Measurements from ENCODE around the gene LDAF1.
"Not testable (repeated sequence)": the region's sequence is repeated elsewhere in the genome, so short reads cannot be mapped to it uniquely, and the experiment has no call there.

Gene LDAF1

DNA sequence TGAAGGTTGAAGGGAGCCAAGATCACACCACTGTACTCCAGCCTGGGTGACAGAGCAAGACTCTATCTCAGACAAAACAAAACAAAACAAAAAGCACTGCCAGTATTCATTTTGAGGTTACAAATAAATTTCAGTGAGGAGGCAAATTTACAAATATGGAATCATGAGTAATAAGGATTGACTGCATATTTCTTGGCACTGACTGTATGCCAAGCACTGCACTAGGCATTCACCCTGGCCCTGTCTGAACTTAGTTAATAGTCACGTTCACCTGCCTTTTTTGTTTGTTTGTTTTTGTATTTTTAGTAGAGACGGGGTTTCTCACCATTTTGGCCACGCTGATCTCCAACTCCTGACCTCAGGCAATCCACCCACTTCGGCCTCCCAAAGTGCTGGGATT lies 5.1 kb downstream of the LDAF1 start:
- no peak for DNase-seq

DNA sequence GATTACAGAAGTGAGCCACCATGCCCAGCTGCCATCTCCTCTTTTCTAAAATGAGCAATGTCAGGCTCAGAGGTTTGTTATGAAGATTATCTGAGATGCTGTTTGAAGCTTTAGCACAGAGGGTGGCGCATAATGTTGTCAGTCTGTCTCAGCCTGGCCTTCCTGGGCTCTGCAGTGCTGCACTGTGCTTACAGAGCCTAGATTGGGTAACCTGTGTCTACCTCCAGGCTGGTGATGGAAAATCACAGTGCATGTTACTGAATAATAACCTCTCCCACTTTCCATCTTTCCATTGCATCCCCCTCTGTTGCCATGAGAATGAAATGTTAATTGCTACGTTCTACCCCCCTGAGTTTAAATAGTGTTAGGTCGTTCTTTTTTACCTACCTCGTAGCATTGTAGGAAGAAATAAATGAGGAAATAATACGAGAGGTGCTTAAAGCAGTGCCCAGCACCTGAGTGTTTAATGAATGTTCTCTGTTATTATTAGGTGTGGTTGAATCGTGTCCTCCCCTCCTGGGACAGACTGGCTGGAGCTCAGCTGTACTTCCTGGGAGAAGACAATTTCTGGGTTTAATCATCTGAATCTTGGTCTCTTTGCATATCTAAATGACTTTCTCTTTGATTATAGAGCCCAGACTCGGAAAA lies 6.2 kb downstream of the LDAF1 start:
- DNase-seq, result no peak

DNA sequence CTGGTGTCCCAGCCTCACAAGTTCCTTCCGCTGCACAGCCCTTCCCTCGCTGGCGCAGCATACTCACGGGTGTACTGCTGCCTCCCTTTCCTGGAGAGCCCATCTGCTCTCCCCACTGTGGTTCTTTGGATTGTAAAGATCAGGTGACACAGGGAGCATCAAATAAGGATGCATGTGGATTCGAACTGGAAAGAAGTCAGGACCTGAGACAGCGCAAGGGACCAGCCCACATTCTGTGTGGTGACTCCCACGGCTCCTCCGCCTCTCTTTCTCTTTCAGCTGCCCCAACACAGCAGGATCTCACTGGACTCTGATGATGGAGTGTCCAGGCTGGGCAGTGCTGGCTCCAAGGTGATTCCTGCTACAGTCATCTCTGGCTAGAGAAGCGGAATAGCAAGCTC lies 8.1 kb downstream of the LDAF1 start:
- DNase-seq, result no peak

DNA sequence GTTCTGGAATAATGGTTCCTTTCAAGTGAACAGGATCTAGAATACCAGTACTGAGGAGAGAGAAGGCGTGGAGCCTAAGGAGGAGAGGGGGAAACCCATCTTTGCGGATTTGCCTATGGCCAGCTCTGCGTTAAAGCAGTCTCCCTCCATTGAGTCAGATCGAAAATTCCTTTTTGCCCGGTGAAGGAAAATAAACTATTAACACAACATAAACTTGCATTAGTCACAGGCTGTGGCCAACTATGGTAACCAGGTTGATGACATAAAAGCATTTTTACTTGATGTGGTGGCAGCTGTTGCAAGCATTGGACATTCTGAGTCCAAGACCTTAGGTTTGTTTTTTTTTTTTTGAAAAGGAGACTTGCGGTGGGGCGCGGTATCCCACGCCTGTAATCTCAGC lies 8.9 kb downstream of the LDAF1 start:
- no peak for DNase-seq

DNA sequence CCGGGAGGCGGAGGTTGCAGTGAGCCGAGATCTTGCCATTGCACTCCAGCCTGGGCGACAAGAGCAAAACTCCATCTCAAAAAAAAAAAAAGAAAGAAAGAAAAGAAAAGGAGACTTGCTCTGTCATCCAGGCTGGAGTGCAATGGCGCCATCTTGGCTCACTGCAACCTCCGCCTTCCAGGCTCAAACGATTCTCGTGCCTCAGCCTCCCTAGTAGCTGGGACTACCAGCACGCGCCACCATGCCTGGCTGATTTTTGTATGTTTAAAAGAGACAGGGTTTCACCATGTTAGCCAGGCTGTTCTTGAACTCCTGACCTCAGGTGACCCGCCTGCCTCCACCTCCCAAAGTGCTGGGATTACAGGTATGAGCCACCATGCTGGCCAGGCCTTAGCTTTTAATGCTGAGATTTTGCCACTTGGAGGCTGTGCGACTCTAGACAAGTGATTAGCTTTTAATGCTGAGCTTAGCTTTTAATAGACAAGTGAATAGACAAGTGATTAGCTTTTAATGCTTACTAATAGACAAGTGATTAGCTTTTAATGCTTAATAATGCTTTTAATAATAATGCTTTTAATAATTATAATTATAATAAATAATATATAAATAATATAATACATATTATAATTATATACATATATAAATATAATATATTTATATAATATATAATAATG lies 9.6 kb downstream of the LDAF1 start:
- peak in 1 of 2 donors; percentile 23 for DNase-seq

DNA sequence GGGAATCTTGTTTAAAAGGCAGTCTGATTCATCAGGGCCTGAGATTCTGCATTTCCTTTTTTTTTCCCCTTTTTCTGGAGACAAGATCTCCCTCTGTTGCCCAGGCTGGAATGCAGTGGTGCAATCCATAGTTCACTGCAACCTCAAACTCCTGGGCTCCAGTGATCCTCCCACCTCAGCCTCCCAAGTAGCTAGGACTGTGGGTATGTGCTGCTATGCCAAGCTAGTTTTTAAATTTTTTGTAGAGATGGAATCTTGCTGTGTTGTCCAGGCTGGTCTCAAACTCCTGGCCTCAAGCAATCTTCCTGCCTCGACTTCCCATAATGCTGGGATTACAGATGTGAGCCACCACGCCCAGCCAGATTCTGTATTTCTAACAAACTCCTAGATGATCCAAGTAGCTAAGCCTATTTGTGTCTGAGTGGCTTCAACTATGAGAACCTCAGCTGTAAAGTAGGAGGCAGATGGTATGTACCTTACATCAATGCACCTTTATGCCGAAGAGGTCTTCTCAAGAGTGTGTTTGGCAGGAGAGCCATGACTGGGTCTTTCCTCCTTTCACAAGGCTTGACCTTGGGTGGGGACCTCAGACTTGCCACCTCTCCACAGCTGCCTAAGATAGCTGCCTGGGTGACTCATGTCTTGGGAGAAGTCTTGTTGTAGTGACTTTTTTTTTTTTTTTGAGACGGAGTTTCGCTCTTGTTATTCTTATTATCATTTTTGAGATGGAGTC lies 10.9 kb downstream of the LDAF1 start:
- DNase-seq, result no peak

DNA sequence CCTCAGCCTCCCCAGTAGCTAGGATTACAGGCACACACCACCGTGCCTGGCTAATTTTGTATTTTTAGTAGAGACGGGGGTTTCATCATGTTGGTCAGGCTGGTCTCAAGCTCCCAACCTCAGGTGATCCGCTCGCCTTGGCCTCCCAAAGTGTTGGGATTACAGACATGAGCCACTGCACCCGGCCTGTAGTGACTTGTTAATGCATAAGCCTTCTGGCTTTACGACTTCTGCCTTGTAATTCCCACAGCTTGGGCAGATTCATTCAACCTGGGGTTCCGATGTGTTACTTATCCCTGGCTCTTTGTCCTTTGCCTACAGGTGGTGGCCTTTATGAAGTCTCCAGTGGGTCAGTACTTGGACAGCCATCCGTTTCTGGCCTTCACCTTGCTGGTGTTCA lies 11.6 kb downstream of the LDAF1 start:
- DNase-seq, result not testable (repeated sequence)

DNA sequence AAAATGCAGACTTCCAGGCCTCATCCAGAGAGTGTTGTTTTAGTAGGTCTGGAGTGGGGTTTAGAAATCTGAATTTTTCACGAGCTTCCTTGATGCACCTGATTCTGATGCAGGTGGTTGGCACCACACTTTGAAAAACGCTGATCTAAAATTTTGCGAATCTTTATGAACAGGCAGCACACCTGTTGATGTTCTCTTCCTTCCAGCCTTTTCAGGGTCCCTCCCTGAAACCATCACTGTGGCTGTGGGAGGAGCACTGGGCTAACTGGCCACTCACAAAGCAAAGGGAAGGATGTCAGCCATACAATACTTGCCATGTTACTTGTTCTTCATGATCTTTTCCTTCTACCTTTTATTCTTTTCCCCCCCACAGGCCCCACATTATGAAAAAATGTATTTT lies 14.2 kb downstream of the LDAF1 start:
- DNase-seq, result no peak

DNA sequence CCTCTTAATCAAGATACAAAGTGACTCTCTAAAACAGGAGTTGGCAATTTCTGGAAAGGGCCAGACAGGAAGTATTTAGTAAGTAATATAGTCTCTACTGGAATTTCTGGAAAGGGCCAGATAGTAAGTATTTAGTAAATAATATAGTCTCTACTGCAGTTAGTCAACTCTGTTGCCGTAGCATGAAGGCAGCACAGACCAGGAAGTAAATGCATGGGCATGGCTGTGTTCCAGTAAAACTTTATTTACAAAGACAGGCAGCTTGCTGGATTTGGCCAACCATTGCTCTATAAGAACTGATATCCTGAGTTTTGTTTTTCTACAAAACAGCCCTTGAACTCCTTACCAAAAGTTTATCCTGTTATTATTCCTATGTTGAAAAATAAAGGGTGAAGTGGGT lies 16.9 kb downstream of the LDAF1 start:
- DNase-seq, result no peak

DNA sequence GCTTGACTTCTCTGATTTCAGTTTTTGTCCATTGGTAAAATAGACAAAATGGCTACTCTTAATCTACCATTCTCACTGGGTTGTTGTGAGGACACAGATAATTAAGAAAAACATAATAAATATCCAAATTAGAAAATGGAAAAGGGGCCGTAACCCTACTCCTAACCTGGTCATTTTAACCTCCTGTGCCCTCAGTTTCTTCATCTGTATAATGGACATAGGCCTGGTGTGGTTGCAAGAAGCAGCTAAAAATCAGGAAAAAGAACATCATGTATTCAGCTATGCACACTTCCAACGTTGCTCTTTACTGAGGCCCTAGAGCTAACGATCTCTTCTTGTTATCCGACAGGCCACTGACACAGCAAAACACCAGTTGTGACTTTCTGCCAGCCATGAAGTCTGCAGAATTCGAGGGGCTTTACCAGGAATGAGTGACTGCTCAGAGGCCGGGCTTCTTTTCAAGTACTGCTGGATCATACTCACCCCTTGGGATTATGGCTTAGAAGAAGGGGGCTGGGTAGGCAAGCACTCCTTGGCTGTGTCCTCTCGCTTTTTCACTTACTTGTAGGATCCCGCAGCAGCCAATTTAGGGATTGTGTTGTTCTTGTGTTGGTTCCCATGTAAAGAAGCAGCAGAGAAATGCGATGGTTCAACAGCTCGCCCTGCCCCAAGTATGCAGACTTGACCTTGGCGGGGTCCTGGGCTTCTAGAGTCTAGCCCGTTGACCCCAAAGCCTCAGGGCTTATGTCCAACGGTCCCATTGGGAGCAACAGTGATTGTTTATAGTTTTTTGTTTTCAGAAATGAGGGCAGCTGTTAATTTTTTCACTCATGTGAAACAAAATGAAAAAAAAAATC lies 20.9 kb downstream of the LDAF1 start:
- no peak for DNase-seq

DNA sequence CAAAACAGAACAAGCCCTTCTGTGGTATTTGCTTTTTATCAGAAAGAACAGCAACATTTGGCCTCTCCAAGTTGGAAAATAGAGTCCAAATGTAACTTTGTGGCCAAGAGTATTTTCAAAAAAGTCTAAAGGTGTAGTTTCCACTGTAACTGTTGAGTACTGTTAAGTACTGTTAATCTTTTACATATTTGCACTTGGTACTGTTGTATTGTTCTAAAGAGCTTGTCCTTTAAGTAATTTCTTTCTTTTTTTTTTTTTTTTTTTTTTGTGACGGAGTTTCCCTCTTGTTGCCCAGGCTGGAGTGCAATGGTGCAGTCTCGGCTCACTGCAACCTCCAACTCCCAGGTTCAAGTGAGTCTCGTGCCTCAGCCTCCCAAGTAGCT lies 21.5 kb downstream of the LDAF1 start:
- no peak for DNase-seq

DNA sequence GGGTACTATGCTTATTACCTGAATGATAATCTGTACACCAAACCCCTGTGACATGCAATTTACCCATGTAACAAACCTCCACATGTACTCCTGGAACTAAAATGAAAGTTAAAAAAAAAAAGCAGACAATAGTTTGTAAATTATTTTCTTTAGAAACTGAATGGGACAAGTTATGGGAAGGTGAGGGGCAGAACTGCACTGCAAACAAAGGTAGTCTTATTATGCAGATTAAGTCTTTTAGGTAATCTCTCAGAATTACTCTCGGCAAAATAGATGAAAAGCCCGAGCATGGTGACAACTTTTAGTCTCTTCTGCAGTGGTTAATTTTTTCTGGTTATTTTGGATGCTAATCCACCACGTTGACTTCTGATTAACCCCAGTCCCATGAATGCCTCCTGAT lies 25.5 kb downstream of the LDAF1 start:
- no peak for DNase-seq

DNA sequence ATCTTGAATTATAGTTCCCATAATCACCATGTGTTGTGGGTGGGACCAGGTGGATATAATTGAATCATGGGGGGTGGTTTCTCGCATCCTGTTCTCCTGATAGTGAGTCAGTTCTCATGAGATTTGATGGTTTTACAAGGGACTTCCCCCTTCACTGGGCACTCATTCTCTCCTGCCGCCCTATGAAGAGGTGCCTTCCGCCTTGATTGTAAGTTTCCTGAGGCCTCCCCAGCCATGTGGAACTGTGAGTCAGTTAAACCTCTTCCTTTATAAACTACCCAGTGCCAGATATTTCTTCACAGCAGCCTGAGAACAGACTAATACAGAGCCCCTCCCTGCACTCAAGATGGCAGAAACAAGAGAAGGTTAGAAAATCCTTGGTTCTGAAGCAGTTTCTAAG lies 26.4 kb downstream of the LDAF1 start:
- DNase-seq, result peak; percentile 28 to 42

DNA sequence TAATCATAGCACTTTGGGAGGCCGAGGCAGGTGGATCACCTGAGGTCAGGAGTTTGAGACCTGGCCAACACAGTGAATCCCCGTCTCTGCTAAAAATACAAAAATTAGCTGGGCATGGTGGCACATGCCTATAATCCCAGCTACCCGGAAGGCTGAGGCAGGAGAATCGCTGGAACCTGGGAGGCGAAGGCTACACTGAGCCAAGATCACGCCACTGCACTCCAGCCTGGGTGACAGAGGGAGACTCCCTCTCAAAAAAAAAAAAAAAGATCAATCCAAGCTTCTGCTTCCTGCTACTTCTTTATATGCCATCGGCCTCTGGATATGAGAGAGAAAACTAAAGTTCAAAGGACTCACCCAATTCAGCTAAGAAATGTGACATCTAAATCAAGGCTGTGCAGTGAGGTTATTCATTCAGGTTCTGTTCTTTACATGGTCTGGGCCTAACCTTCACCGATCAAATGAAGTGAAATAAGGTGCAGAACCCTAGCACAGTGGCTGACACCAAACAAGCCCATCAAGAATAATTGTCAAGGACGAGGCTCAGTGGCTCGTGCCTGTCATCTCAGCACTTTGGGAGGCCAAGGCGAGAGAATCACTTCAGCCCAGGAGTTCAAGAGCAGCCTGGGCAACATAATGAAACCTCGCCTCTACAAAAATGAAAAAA lies 27.3 kb downstream of the LDAF1 start:
- DNase-seq, result no peak

DNA sequence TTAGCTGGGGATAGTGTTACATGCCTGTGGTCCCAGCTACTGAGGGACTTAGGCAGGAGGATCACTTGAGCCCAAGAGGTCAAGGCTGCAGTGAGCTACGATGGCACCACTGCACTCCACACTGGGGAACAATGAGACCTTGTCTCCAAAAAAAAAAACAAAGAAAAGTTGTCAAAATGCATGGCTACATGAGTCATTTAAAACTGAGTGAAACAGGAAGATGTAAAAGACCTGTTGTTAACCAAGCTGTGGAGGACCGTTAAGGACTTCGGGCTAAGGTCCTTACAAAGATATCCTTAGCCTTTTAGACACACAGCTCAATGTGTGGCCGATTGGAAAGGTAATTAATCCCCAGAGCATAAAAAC lies 27.8 kb downstream of the LDAF1 start:
- no peak for DNase-seq

DNA sequence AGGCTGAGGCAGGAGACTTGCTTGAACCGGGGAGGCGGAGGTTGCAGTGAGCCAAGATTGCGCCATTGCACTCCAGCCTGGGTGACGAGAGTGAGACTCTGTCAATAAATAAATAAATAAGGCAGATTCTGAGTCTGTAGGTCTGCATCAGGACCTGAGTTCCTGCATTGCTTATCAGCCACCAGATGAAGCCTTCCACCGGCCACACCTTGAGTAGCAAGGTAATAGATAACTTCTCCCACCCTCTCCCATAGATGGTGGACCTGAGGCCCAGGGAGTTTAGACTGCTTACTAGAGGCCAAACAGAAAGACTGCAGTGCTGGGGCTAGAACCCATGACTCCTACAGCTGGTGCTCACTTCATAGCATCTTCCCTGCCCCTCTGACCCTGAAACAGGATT lies 30.8 kb downstream of the LDAF1 start:
- DNase-seq, result no peak

DNA sequence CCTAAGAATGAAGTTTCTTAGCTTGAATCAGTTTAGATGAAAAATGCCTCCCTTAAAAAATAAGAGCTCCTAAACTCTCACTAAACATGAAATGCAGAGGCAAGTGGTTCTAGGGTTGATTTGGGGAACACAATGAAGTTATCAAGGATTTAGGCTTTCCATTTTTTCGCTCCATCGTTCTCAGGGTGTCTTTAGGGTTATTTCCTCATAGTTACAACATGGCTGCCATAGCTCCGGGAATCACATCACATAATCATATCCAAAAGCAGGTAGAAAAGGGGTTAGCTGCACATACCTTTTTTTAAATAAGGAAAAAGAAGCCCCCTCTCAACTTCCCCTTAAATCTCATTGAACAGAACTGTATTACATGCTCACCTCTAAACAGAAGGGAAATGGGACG lies 31.5 kb downstream of the LDAF1 start:
- no peak for DNase-seq

DNA sequence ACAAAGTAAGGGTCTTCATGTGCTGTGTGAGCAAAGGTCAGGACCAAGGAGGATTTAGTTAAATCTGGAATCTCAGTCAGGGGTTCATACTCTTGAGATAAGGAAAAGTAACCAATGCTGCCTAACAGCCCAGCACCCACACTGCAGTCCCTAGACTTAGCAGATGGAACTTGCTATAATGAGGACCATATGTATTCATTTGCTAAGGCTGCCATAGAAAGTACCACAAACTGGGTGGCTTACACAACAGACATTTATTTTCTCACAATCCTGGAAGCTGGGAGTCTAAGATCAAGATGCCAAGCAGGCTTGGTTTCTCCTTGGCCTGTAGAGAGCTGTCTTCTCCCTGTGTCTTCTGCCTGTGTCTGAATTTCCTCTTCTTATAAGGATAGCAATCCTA lies 32.1 kb downstream of the LDAF1 start:
- no peak for DNase-seq

DNA sequence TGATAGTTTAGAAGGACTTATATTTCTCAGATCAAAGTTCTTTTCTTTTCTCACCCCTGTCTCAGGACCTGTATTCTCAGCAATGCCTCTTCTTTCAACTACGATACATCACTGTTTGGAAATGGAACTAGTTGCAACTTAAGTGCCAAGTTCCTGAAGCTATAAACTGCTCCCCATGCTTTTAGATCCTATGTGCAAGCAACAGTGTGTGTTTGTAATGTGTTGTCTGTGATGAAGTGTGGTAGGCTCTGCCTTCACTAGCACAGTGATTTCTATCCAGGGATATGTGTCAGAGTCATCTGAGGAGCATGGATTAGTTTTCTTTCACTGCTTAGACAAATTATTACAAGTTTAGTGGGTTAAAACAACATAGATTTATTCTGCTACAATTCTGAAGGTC lies 34.5 kb downstream of the LDAF1 start:
- DNase-seq, result no peak

DNA sequence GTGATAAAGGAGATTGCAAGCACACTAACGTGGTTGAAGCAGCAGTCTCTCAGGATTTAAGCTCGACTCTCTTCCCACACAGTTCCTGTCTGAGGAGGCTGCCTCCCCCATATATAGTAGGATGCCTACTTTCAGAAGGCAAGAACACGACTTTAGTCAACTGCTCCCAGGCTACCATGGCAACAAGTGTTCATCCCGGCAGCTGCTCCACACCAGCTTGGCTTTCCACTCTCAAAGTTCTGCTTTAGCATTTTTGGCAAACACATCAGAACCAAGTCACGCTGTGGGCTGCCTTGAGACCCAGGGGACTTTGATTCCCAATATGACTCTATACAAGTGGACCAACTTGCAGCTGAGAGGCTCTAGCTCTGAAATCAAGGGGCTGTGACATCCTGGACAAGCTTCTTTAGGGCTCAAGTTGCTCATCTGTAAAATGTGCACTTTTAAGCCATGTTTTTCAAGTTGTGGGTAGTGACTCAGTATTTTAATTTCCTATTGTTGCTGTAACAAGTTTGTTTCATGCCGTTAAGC lies 36.4 kb downstream of the LDAF1 start:
- no peak for DNase-seq

DNA sequence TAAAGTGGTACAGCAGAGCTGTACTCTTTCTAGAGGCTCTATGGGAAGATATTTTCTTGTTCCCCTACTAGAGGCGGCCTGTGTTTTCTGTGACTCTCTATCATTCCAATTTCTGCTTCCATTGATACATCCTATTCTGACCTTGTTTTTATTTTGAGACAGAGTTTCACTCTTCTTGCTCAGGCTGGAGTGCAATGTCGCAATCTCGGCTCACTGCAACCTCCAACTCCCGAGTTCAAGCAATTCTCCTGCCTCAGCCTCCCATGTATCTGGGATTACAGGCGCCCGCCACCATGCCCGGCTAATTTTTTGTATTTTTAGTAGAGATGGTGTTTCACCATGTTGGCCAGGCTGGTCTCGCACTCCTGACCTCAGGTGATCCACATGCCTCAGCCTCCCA lies 36.9 kb downstream of the LDAF1 start:
- DNase-seq, result not testable (repeated sequence)

DNA sequence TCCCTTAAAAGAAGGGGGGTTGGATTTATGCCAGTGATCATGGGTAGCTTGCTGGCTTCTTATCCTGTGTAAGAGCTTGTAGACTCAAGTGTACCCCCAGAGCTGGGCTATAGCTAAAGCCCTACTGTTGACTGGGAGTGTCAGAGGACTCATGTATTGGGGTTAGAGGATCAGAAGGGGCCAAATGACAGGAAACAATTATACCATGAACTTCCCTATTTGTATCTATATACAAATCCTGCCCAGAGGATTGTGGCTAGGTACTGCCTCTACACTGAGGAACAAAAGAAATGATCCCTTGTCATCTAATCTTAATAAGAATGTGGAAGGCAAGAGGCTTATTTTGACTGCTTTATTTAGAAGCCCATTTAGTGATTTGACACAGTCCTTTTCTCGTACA lies 38.6 kb downstream of the LDAF1 start:
- no peak for DNase-seq

DNA sequence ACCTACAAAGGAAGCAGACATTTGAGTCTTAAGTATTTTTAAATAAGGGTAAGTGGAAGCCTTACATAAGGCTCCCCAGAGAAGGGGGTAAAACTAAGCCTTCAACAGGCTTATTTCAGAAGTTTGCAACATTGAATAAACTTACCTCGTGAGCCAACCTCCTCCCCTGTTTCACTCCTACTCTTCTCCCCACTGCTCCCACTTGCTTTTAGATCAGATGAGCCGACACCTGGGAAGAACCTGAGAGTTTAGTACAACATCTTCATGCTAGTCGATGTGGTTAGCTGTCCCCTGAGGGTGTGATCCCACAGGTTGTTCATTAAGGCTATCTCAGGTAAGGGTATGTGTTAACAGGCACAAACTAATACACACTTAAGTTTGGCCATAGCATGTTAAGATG lies 39.1 kb downstream of the LDAF1 start:
- DNase-seq, result no peak
